ENCODE results near the gene PITPNM2.

Gene PITPNM2

GRCh38 chr12:123106640-123107359 is 44.1 kb downstream of the PITPNM2 start:
- TF ChIP-seq, protein P1, sequence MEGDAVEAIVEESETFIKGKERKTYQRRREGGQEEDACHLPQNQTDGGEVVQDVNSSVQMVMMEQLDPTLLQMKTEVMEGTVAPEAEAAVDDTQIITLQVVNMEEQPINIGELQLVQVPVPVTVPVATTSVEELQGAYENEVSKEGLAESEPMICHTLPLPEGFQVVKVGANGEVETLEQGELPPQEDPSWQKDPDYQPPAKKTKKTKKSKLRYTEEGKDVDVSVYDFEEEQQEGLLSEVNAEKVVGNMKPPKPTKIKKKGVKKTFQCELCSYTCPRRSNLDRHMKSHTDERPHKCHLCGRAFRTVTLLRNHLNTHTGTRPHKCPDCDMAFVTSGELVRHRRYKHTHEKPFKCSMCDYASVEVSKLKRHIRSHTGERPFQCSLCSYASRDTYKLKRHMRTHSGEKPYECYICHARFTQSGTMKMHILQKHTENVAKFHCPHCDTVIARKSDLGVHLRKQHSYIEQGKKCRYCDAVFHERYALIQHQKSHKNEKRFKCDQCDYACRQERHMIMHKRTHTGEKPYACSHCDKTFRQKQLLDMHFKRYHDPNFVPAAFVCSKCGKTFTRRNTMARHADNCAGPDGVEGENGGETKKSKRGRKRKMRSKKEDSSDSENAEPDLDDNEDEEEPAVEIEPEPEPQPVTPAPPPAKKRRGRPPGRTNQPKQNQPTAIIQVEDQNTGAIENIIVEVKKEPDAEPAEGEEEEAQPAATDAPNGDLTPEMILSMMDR (IDR thresholded peaks at IDR 0.05): no peak

DNA sequence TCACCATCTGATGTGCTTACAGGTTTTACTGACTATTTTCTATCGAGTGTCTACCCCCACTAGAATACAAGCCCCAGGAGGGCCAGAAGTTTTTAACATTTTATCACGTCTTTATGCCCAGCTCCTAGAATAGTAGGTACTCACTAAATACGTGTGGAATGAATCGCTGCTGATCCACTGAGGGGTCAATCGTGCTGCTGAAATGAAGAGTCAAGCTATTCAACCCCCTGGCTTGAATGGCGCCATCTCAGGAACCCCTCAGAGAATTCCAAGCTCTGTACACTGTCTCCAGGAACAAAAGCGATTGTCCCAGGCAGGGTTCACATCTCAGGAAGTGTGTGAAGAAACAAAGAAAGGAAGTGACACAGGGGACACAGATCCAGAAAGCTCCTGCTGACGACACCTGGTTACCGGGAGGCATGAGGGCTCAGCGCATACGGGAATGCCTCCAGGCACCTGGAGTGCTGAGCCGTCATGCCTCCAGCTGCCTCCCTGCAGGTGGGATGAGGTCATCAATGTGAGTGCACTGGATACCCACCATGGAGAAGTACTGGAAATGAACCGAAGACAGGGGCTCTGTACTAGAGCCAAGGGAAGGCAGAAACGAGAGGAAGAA is 45.6 kb downstream of the PITPNM2 start:
- TF ChIP-seq, protein P1 (IDR thresholded peaks at IDR 0.05): no peak

DNA sequence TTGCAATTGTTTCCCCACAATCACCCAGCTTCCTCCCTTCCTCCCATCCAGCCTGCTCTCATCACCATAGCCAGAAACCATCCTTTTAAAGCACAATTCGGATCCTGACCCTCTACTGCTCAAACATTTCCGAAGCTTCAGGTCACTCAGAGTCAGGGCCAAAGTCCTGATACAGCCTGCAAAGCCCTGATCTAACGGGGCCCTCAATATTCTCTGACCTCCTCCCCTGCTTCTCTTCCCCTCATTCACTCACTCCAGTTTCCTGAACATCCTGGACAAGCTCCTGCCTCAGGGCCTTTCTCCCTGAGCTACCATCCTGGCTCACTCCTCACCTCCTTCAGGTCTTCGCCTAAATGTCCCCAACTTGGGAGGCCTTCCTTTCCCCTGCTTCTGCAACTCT is 46.1 kb downstream of the PITPNM2 start:
- TF ChIP-seq, protein P1 (IDR thresholded peaks at IDR 0.05): no peak

GRCh38 chr12:123102781-123103503 is 47.9 kb downstream of the PITPNM2 start:
- TF ChIP-seq, protein P1 (IDR thresholded peaks at IDR 0.05): no peak

DNA sequence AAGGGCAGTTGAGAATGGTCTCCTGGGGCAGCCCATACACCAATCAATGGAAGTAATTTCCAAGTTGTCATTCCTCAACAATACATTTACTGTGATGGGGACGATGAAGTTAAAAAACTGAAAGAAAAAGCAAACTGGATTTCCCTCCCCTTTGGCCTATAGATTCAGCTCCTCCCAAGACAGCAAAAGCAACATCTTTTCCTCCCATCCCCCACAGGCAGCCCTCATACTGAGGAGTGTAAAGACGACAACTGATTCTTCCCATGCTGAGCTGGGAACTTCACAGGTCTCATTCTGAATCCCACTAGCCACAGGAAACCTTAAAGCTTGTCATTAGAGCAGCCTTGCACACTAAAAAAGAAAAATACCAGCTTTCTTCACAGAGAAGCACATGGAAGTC is 48.5 kb downstream of the PITPNM2 start:
- TF ChIP-seq, protein P1 (IDR thresholded peaks at IDR 0.05): no peak

- TF ChIP-seq, protein P1 (IDR thresholded peaks at IDR 0.05): no peak
Measured at GRCh38 chr12:123101526-123101925, 49.4 kb downstream of the PITPNM2 start.

Data from LNCAP (cell line).